GM18517 (cell line): ENCODE measurements around the gene INPP5F.

Experiments used
- ATAC-seq: cut with Tn5 transposase; IDR thresholded peaks from one replicate; pipeline ENCODE4 v1.9.1; 2021; ENCODE audit warnings: mild to moderate bottlenecking, moderate library complexity; ENCODE audit not compliant: unreplicated experiment

The INPP5F gene

GRCh38 chr10:119725828-119726675 is at the start of gene INPP5F:
TSS of gene INPP5F (plus strand) at chr10:119726050. CDS start at chr10:119726263, 213 bp downstream.
- peak; percentile 73 for ATAC-seq

GRCh38 chr10:119677126-119677525 is 48.7 kb upstream of the INPP5F start:
- ATAC-seq, result no peak

GRCh38 chr10:119677904-119678755 is 47.7 kb upstream of the INPP5F start:
- no peak for ATAC-seq

- no peak for ATAC-seq
Observed at GRCh38 chr10:119679480-119679829, 46.4 kb upstream of the INPP5F start.

GRCh38 chr10:119680050-119680449 is 45.8 kb upstream of the INPP5F start:
- no peak for ATAC-seq

GRCh38 chr10:119680650-119681081 is 45.2 kb upstream of the INPP5F start:
- no peak for ATAC-seq

- ATAC-seq, result peak; percentile 77
Observed at GRCh38 chr10:119686465-119687191, 39.2 kb upstream of the INPP5F start.

- no peak for ATAC-seq
Observed at GRCh38 chr10:119687192-119688032, 38.4 kb upstream of the INPP5F start.

GRCh38 chr10:119688033-119688508 is 37.8 kb upstream of the INPP5F start:
- ATAC-seq, result no peak

GRCh38 chr10:119689016-119689580 is 36.8 kb upstream of the INPP5F start:
- no peak for ATAC-seq

GRCh38 chr10:119691726-119692125 is 34.1 kb upstream of the INPP5F start:
- no peak for ATAC-seq

- no peak for ATAC-seq
Observed at GRCh38 chr10:119693262-119693957, 32.4 kb upstream of the INPP5F start.

GRCh38 chr10:119694608-119695007 is 31.2 kb upstream of the INPP5F start:
- ATAC-seq, result no peak

- ATAC-seq, result peak; percentile 52
Observed at GRCh38 chr10:119700321-119700954, 25.4 kb upstream of the INPP5F start.

- no peak for ATAC-seq
Observed at GRCh38 chr10:119701861-119702260, 24.0 kb upstream of the INPP5F start.

- ATAC-seq, result no peak
Observed at GRCh38 chr10:119702583-119702982, 23.3 kb upstream of the INPP5F start.

- ATAC-seq, result peak; percentile 0
Observed at GRCh38 chr10:119703903-119704508, 21.8 kb upstream of the INPP5F start.

- ATAC-seq, result peak; percentile 64
Observed at GRCh38 chr10:119705434-119705831, 20.4 kb upstream of the INPP5F start.
